ENCODE measurements around the gene FAU. TPM values are rescaled to one million over a fixed set of nuclear protein-coding genes. Genes with fewer than 3 reads are reported as not detected.

FAU gene
- total RNA-seq, 1 donor from 2014 or later, result 995 TPM

DNA sequence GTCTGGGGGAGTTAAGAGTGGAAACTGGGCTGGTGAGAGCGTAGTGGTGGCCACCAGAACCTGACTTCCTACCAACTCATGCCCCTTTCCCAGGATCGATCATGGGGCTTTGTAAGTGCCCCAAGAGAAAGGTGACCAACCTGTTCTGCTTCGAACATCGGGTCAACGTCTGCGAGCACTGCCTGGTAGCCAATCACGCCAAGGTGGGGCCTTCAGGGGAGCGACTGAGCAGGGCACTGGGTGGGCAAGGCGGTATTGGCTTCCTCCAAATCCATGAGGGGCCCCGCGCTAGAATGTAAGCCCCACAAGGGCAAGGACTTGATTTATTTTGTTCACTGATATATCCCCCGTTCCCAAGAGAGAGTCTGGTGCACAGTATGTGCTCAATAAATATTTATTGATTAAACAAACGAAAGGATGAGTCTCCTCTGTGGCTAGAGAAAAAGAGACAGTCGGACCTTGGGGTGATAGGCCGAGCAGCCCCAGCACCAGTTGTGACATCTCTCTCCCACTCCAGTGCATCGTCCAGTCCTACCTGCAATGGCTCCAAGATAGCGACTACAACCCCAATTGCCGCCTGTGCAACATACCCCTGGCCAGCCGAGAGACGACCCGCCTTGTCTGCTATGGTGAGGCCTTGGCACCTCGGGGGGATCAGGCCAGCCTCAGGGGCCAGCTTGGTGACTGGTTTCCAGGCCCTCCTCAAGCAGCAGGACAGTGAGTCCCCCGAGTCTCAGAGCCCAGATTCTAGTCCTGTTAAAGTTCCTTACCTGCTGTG is 37.1 kb downstream of the FAU start:
- intact Hi-C loops (cut with micrococcal nuclease), result loop anchor here (1.0 to 5.0 kb wide), 7 partner anchors 12 to 167 kb away; partner anchors contain the start of genes ATG2A, FAU, MRPL49 and SAC3D1

DNA sequence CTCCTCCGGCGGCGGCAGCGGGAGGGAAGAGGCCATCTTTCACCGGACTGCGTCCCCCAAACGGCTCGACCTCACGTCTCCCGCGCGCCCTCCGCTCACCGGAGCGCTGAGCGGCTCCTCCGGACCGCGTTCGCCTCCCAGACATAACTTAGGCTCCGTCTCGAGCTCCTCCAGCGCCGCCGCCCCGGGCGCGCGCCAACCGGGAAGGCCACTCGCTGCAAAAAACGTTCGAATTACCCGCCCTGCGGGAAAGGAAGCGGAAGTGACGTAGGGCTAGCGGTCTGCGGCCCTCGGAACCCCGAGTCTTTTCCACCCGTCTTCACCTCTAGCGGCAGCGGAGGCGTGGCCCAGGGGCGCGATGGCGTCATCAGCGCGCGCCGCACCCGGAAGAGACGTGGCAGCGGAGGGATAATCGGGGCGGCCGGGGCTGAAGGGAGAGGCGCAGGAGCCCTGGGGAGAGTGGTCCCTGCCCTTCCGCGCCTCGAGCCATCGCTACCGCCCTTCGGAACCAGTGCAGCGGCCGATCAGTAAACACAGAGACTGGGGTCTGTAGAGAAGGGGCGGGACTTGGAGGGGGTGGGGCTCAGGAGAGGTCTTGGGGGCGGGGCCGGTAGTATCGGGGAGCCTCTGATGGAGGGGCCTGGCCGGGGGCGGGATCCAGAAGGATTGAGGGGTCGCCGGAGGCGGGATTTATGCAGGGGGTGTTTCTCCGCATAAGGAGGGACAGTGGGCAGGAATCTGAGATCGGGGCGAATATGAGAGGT is 37.9 kb downstream of the FAU start, which contains the start of the genes CDCA5 and ZFPL1:
Gene CDCA5, minus strand, starts transcription at position 207 of the 764 bp plus-strand sequence. Its CDS starts 62 bp downstream, at position 145.
Gene ZFPL1, plus strand, starts transcription at position 389 of the 764 bp plus-strand sequence. CDS start 477 bp downstream, outside the sequence.
- intact Hi-C loops (cut with micrococcal nuclease), result loop anchor here (1.0 to 5.0 kb wide), 7 partner anchors 12 to 167 kb away; partner anchors contain the start of genes ATG2A, FAU, MRPL49 and SAC3D1

DNA sequence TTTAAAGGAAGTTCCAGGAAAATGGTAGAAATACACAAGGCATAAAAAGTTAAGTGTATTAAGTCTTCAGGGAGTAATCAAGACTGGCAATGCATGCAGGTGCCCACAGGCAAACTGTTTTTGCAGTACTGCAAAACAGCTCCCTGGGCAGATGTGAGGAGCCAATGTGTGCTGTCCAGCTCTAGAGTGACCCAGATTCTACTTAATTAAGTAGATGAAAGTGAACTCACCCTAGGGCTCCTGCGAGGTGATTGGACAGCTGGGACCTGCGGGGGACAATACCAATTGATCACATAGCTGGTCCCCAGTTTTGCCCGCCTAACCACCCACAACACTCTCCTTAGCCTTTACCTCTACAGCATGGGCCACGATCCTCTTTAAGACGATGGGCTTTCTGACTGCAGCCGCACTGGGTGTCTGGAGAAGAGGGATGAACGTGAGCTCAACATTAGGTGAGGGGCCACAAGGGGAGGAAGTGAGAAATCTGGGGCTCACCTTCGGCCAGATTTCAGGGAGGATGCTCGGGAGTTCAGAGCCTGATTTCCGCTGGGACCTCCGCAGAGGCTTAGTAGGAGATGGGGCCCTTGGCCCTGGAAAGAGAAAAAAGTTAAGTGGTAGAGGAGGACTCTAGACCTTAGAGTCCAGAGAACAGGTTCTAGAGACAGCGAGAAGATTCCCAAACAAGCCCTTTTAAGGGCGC is 38.6 kb downstream of the FAU start:
- intact Hi-C loops (cut with micrococcal nuclease), result loop anchor here (5.0 kb wide), 1 partner anchor 166 kb away; the partner anchor contains the start of gene ATG2A

DNA sequence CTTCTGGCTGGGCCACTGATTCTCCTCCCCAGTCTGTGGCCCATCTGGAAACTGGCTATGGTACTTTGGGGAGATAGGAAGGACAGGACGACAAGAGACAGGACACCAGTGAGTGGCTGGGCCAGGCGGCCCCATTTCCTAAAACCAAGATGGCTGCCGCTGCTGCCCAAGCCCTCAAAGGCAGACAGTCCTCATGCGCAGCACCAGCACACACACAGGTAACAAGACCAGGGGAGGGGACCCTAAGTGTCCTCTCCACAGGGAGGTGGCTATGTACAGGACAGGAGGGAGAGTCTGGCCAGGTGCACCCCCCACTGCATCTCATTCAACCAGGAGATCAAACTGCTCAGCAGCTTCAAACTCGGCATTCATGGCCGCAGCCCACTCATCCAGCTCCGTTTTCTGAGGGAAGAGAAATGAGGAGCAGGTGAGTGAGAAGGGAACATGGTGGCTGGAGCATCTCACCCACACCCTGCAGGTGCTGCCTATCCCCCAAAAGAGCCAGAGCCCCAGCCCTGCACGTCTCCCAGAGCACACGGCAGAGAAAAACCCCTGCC is 43.1 kb downstream of the FAU start:
- intact Hi-C loops (cut with micrococcal nuclease), result loop anchor here (1.0 kb wide), 1 partner anchor 66 kb away; no protein-coding TSS in a partner anchor

DNA sequence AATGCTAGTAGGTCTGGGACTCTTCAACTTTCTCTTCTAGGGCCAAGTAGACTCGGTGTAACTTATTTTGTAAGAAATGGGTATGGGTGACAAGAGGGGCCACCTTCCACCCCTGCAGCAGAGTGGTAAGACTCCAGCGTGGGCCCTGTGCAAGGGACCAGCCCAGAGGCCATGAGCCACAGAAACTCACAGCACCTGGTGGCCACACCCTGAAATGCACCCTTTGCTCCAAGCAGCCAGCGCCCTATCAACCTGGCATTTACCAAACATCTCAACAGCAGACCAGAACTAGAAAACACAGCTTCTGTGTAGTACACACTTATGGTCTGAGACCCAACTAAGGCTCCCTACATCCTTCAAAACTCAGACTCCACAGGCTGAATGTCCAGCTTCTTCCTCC is 43.8 kb downstream of the FAU start:
- intact Hi-C loops (cut with micrococcal nuclease), result loop anchor here (1.0 kb wide), 1 partner anchor 65 kb away; no protein-coding TSS in a partner anchor

DNA sequence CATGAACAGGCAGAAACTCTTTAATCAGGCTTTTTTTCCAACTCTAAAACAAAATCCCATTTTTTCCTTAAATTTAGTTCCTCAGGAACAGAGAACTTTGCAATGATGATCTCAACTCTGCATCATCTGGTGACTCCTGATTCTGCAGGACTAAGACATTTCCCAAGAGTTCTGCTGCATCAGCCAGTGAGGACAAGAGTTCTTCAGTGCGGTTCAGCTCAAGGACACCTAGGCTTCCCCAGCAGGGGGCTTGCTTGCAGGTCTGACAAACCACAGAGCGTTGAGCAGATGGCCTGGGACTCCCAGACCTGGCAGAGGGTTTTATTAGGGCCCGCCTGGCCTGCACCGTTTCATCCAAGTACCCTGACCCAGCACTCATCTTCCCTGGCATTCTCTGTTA is 44.5 kb downstream of the FAU start:
- intact Hi-C loops (cut with micrococcal nuclease), result no loop called here

DNA sequence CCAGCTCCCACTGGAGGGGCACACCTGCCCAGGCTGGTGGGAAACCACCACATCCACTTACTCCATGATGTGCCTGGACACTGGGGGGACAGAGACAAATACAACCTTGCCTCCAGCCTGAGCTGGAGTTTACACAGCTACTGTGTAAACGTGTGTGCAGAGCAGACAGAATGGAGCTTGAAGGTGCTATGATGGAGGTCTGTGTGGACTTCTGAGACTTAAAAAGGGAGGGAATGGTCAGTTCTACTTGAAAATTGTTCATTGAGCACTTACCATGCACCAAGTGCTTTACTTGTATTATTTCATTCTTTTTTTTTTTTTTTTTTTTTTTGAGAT is 49.3 kb downstream of the FAU start:
- intact Hi-C loops (cut with micrococcal nuclease), result no loop called here

DNA sequence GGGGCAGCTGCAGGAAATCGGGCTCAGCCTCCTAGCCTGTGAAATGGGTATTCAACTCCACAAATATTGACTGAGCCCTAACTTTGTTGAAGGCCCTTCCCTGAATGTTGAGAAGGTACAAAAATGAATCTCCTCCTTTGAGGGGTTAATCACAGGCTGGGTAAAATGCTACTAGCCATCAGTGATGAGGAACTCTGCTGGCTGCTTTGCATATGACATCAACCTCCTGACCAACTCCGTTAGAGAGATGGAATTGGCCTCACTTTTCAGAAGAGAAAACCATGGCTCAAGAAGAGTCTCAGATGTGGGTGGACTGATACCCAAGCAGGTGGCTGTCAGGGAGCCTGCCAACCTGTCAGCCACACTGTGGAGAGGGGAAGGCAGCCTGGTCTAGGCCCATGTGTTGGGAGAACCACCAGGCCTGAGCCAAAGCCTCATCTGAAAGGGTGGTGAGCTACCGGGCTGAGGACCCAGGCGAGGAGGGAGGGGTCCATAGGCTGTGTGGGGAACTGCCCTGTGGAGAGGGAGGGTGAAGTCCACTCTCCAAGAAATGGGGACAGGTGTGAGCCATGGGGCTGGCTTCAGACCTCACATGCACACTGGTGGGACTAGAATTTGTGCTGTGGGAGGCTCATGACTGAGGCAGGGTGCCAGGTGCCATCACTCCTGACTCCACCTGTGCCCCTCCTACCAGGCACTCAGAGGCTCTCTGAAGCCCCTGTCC is 49.9 kb downstream of the FAU start:
- intact Hi-C loops (cut with micrococcal nuclease), result no loop called here

Other genes with a start within 250 kb of the FAU start
- 106 TPM in 2 replicates for gene EHD1, start 243.5 kb downstream of the FAU start, total RNA-seq
- 19.6 and 20.9 TPM in 2 replicates for gene ATG2A, start 204.9 kb downstream of the FAU start, total RNA-seq
- gene PPP2R5B, start 197.4 kb downstream of the FAU start, total RNA-seq, result 7.5 and 8.9 TPM in 2 replicates
- not detected in 2 replicates for gene GPHA2, start 186.2 kb downstream of the FAU start, total RNA-seq
- not detected in 2 replicates for gene MAJIN, start 150.0 kb downstream of the FAU start, total RNA-seq
- gene BATF2, start 125.2 kb downstream of the FAU start, total RNA-seq, result not detected in 2 replicates
- 60.1 and 65.7 TPM in 2 replicates for gene ARL2, start 108.0 kb downstream of the FAU start, total RNA-seq
- 27.7 and 27.8 TPM in 2 replicates for gene SNX15, start 94.7 kb downstream of the FAU start, total RNA-seq
- gene SAC3D1, start 80.9 kb downstream of the FAU start, total RNA-seq, result 23.0 and 24.0 TPM in 2 replicates
- 8.5 and 9.8 TPM in 2 replicates for gene NAALADL1, start 63.6 kb downstream of the FAU start, total RNA-seq
- gene CDCA5, start 38.1 kb downstream of the FAU start, total RNA-seq, result 91.5 and 93.2 TPM in 2 replicates
- 29.5 and 31.7 TPM in 2 replicates for gene ZFPL1, start 37.9 kb downstream of the FAU start, total RNA-seq
- 135 and 139 TPM in 2 replicates for gene VPS51, start 25.9 kb downstream of the FAU start, total RNA-seq
- 23.9 and 27.7 TPM in 2 replicates for gene TM7SF2, start 10.3 kb downstream of the FAU start, total RNA-seq
- gene ZNHIT2, start 4.4 kb downstream of the FAU start, total RNA-seq, result 9.4 and 9.6 TPM in 2 replicates
- 45.5 and 50.4 TPM in 2 replicates for gene MRPL49, start 187 bp upstream of the FAU start, total RNA-seq
- gene SYVN1, start 12.4 kb upstream of the FAU start, total RNA-seq, result 48.5 and 50.4 TPM in 2 replicates
- not detected in 2 replicates for gene SPDYC, start 48.1 kb upstream of the FAU start, total RNA-seq
- 205 and 209 TPM in 2 replicates for gene CAPN1, start 59.8 kb upstream of the FAU start, total RNA-seq
- gene POLA2, start 139.8 kb upstream of the FAU start, total RNA-seq, result 64.5 and 69.8 TPM in 2 replicates
- gene CDC42EP2, start 192.7 kb upstream of the FAU start, total RNA-seq, result 1.7 and 2.8 TPM in 2 replicates
- 68.1 and 75.9 TPM in 2 replicates for gene DPF2, start 211.7 kb upstream of the FAU start, total RNA-seq
- 1.1 and 1.2 TPM in 2 replicates for gene TIGD3, start 232.6 kb upstream of the FAU start, total RNA-seq